Measurements from ENCODE around the gene CACNA2D3.

DNA sequence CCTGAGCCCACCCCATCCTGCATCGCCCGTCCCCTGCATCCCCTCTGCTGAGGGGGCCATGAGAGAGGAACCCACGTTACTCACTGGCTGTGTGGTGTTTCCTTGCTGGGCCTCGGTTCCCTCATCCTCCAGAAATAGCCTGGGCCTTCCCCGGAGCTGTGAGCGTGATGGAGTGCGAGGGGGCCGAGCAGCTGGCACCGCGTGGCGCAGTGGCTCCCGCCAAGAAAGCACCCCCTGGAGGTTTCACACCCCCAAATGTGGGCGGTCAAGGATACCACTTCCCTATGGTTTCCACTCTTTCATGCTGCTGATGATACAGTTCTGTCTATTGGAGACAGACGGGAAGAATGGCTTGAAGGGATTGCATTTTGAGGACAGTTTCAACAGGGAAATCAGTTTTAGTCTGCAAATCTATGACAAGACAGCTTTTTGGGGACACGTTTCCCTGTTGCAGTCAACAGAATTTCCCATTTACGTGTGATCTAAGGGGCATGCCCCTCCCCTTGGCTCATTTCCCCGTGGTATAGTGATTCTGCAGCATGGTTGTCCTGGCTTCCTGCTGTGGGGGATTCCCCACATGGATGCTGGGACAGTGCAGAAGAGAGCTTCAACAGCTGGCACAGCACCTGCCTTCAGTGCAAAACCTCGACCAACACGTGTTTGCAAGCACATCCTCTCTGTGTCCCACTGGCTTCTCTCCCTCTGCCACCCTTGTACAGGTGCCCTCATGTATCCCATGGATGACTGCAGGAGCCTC, 428.0 kb downstream of the CACNA2D3 start:
- TF ChIP-seq CTCF (IDR thresholded peaks at IDR 0.05) (no peak), POLR2A (IDR thresholded peaks at IDR 0.05) (no peak)

Data from tibial nerve (tissue), 3 donors.